H1 (cell line): ENCODE results near the gene MTMR8.

ENCODE experiments used
- ASH2L ChIP-seq: fragments of 200-600, 300-600 bp; sonication (generic); IDR thresholded peaks from one replicate; pipeline ENCODE4 v1.7.1; 2017; ENCODE audit warnings: low read length
- EP300 ChIP-seq, 2 experiments: IDR thresholded peaks; 1 replicate in 1 of 2; 2 replicates in 1 of 2; pipeline ENCODE4 v1.6.1; 2011 to 2012; ENCODE audit warnings: low read depth in 2 of 2, low read length in 2 of 2, mild to moderate bottlenecking in 2 of 2, borderline replicate concordance in 1 of 2, inconsistent platforms in 1 of 2, moderate library complexity in 1 of 2
- MAX ChIP-seq: IDR thresholded peaks from 2 replicates; pipeline ENCODE4 v1.6.1; 2012; ENCODE audit warnings: inconsistent platforms
- RFX5 ChIP-seq: IDR thresholded peaks from 2 replicates; pipeline ENCODE4 v1.6.1; 2011; ENCODE audit warnings: low read depth, low read length, improper control_type of control experiment, borderline replicate concordance
- TCF12 ChIP-seq: IDR thresholded peaks from 2 replicates; pipeline ENCODE4 v1.6.1; 2011; ENCODE audit warnings: low read depth, mild to moderate bottlenecking, low read length

- TF ChIP-seq MAX (no peak), RFX5 (no peak), TCF12 (no peak), ASH2L (no peak), EP300 (IDR thresholded peaks at IDR 0.05; ENCODE audit: borderline replicate concordance in 1 of 2, low read depth in 2 of 2, low read length in 2 of 2) (no peak)
Observed at GRCh38 chrX:64330284-64330683, 65.0 kb downstream of the MTMR8 start.
